Activated naive CD8-positive, alpha-beta T cell (primary cell): Measurements from ENCODE around the gene KLRF1.
"Not testable (repeated sequence)": the region's sequence is repeated elsewhere in the genome, so short reads cannot be mapped to it uniquely, and the experiment has no call there.

Experiments
- H3K27ac Mint-ChIP-seq: one replicate; pipeline ENCODE4 v1.8.0; 2021; ENCODE audit warnings: mixed read lengths
- H3K27me3 Mint-ChIP-seq: one replicate; pipeline ENCODE4 v1.8.0; 2021; ENCODE audit warnings: mixed read lengths
- H3K36me3 Mint-ChIP-seq: one replicate; pipeline ENCODE4 v1.8.0; 2021; ENCODE audit warnings: mixed read lengths
- H3K4me1 Mint-ChIP-seq: one replicate; pipeline ENCODE4 v1.8.0; 2021; ENCODE audit warnings: low read depth, mixed read lengths
- H3K4me3 Mint-ChIP-seq: one replicate; pipeline ENCODE4 v1.8.0; 2021; ENCODE audit warnings: mild to moderate bottlenecking, mixed read lengths
- H3K9me3 Mint-ChIP-seq: one replicate; pipeline ENCODE4 v1.8.0; 2021; ENCODE audit warnings: low read depth, mixed read lengths

KLRF1 gene

GRCh38 chr12:9872742-9873141, 45.5 kb downstream of the KLRF1 start:
- H3K27me3 Mint-ChIP-seq, result no peaks in the 10 kb centered on the region
- H3K27ac Mint-ChIP-seq, result peak overlapping the region; percentile 54
- H3K36me3 Mint-ChIP-seq, result peaks cover 2% of the 10 kb centered on the region
- no peaks in the 10 kb centered on the region for H3K9me3 Mint-ChIP-seq
- no peak overlapping the region for H3K4me3 Mint-ChIP-seq
- peaks cover 25% of the 10 kb centered on the region for H3K4me1 Mint-ChIP-seq

DNA sequence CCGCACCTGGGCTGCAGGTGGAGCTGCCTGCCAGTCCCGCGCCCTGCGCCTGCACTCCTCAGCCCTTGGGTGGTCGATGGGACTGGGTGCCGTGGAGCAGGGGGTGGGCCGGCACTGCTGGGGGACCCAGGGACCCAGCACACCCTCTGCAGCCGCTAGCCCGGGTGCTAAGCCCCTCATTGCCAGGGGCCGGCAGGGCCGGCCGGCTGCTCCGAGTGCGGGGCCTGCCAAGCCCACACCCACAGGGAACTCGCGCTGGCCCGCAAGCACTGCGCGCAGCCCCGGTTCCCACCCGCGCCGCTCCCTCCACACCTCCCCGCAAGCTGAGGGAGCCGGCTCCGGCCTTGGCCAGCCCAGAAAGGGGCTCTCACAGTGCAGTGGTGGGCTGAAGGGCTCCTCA, 48.8 kb downstream of the KLRF1 start:
- H3K27me3 Mint-ChIP-seq, H3K36me3 Mint-ChIP-seq, H3K4me3 Mint-ChIP-seq, H3K9me3 Mint-ChIP-seq, H3K27ac Mint-ChIP-seq: not testable (repeated sequence)
- peaks cover 17% of the 10 kb centered on the region for H3K4me1 Mint-ChIP-seq

GRCh38 chr12:9880532-9881078, 53.3 kb downstream of the KLRF1 start:
- no peaks in the 10 kb centered on the region for H3K9me3 Mint-ChIP-seq
- H3K4me3 Mint-ChIP-seq, result no peak overlapping the region
- H3K4me1 Mint-ChIP-seq, result peaks cover 11% of the 10 kb centered on the region
- H3K27me3 Mint-ChIP-seq, result no peaks in the 10 kb centered on the region
- no peaks in the 10 kb centered on the region for H3K36me3 Mint-ChIP-seq
- no peak overlapping the region for H3K27ac Mint-ChIP-seq

DNA sequence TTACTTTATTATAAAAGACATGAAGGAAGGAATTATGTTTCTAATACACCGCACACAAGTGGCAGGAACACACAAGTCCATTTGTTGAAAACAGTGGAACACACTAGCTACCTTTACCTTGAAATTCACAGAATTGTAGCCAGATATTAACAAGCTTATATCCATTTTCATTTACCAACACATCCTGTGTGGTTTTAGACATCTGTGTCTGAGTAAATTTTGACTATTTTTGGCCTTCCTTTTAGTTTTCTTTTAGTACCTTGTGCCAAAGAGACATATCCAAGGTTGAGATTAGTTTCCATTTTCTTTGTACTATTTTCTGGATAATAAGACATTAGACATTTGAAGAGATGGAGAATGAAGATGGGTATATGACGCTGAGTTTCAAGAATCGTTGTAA, 54.0 kb downstream of the KLRF1 start, which contains the start of gene KLRF2:
KLRF2 (plus strand) TSS at position 244 of the 400 bp plus-strand sequence; CDS start at position 351, 107 bp downstream.
- no peaks in the 10 kb centered on the region for H3K9me3 Mint-ChIP-seq
- H3K27me3 Mint-ChIP-seq, result no peaks in the 10 kb centered on the region
- H3K4me1 Mint-ChIP-seq, result peaks cover 12% of the 10 kb centered on the region
- H3K4me3 Mint-ChIP-seq, result no peak within 1 kb of the TSS
- H3K36me3 Mint-ChIP-seq, result no peaks in the 10 kb centered on the region
- peak within 1 kb of the TSS; percentile 30 for H3K27ac Mint-ChIP-seq

GRCh38 chr12:9881988-9882387, 54.7 kb downstream of the KLRF1 start:
- H3K9me3 Mint-ChIP-seq, result no peaks in the 10 kb centered on the region
- no peak overlapping the region for H3K27ac Mint-ChIP-seq
- no peaks in the 10 kb centered on the region for H3K27me3 Mint-ChIP-seq
- peaks cover 12% of the 10 kb centered on the region for H3K4me1 Mint-ChIP-seq
- H3K36me3 Mint-ChIP-seq, result no peaks in the 10 kb centered on the region
- H3K4me3 Mint-ChIP-seq, result no peak overlapping the region

GRCh38 chr12:9883175-9883574, 55.9 kb downstream of the KLRF1 start:
- H3K27ac Mint-ChIP-seq, result no peak overlapping the region

GRCh38 chr12:9888665-9889273, 61.5 kb downstream of the KLRF1 start:
- Mint-ChIP-seq H3K27me3 (no peaks in the 10 kb centered on the region), H3K4me3 (no peak overlapping the region), H3K27ac (no peak overlapping the region)

More at GRCh38 chr12:9883175-9883574, 55.9 kb downstream of the KLRF1 start:
- H3K4me1 Mint-ChIP-seq, result peaks cover 12% of the 10 kb centered on the region
- H3K27me3 Mint-ChIP-seq, result no peaks in the 10 kb centered on the region
- no peaks in the 10 kb centered on the region for H3K36me3 Mint-ChIP-seq
- no peak overlapping the region for H3K4me3 Mint-ChIP-seq
- H3K9me3 Mint-ChIP-seq, result no peaks in the 10 kb centered on the region

More at GRCh38 chr12:9888665-9889273, 61.5 kb downstream of the KLRF1 start:
- H3K36me3 Mint-ChIP-seq, result no peaks in the 10 kb centered on the region
- H3K4me1 Mint-ChIP-seq, result peaks cover 14% of the 10 kb centered on the region
- H3K9me3 Mint-ChIP-seq, result no peaks in the 10 kb centered on the region
